NCI-H187 (cell line): ENCODE results near the gene CCDC184.
"Not testable (repeated sequence)": the region's sequence is repeated elsewhere in the genome, so short reads cannot be mapped to it uniquely, and the experiment has no call there.

ENCODE experiments used
- DNase-seq, 2 experiments: peaks; one replicate each; lab custom pipeline; 2025; lab: John Stamatoyannopoulos, UW

CCDC184 gene

GRCh38 chr12:48203192-48203591, 19.7 kb downstream of the CCDC184 start, which contains the start of gene OR10AD1:
OR10AD1 (minus strand) TSS chr12:48203292; CDS start chr12:48203292, 0 bp downstream.
- DNase-seq: no peak

GRCh38 chr12:48209495-48209894, 26.1 kb downstream of the CCDC184 start:
- not testable (repeated sequence) for DNase-seq

GRCh38 chr12:48216785-48217184, 33.3 kb downstream of the CCDC184 start:
- DNase-seq: no peak

GRCh38 chr12:48219631-48220030, 36.2 kb downstream of the CCDC184 start:
- no peak for DNase-seq

- no peak for DNase-seq
These were observed 37.3 kb downstream of the CCDC184 start for GRCh38 chr12:48220701-48221100.

GRCh38 chr12:48221645-48222044, 38.2 kb downstream of the CCDC184 start:
- DNase-seq: no peak

GRCh38 chr12:48224533-48224932, 41.1 kb downstream of the CCDC184 start:
- not testable (repeated sequence) for DNase-seq

GRCh38 chr12:48231169-48231958, 47.9 kb downstream of the CCDC184 start:
- DNase-seq: not testable (repeated sequence)
